Measurements from ENCODE around the gene HOXD12. TPM values are rescaled to one million over a fixed set of nuclear protein-coding genes. Genes with fewer than 3 reads are reported as not detected.

HOXD12 gene
- polyA plus RNA-seq, 1 of the 3 experiments (the other 2 are of a cell fraction) = not detected

DNA sequence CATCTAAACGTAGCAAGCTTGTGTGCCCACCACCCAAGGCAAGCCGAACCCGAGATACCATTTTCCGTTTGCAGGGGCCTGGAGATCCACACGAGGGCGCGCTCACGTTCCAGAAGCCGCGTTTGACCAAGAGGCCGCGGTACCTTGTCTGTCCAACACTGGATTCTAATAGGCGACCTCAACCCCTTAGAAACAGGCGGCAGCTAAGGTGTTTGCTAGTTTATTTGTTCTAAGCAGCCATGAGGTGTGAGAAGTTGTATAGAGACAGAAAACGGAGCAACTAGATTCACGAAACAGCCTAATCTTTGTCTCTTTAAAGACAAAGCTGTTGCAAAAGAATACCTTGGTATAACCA, 11.7 kb downstream of the HOXD12 start:
- POLR2A ChIA-PET = interaction anchor here (0.7 to 1.1 kb wide), 2 partner anchors 26 to 526 kb away, joined by 3 to 4 read pairs; no protein-coding TSS in a partner anchor
- no peak for TF ChIP-seq POLR2AphosphoS5 (IDR thresholded peaks at IDR 0.05; ENCODE audit: low read depth, low read length)
- no peak for TF ChIP-seq ELF1 (IDR thresholded peaks at IDR 0.05)
- TF ChIP-seq USF1 (IDR thresholded peaks at IDR 0.05; ENCODE audit: borderline replicate concordance, low read depth) = no peak
- TF ChIP-seq RAD21 (IDR thresholded peaks at IDR 0.05; ENCODE audit: low read length) = peak; percentile 65
- TF ChIP-seq CHD2 (IDR thresholded peaks at IDR 0.05; ENCODE audit: low read length, partially characterized antibody) = peak; percentile 29
- TF ChIP-seq NRF1 (IDR thresholded peaks at IDR 0.05; ENCODE audit: low read depth, low read length) = no peak
- TF ChIP-seq, protein P1, sequence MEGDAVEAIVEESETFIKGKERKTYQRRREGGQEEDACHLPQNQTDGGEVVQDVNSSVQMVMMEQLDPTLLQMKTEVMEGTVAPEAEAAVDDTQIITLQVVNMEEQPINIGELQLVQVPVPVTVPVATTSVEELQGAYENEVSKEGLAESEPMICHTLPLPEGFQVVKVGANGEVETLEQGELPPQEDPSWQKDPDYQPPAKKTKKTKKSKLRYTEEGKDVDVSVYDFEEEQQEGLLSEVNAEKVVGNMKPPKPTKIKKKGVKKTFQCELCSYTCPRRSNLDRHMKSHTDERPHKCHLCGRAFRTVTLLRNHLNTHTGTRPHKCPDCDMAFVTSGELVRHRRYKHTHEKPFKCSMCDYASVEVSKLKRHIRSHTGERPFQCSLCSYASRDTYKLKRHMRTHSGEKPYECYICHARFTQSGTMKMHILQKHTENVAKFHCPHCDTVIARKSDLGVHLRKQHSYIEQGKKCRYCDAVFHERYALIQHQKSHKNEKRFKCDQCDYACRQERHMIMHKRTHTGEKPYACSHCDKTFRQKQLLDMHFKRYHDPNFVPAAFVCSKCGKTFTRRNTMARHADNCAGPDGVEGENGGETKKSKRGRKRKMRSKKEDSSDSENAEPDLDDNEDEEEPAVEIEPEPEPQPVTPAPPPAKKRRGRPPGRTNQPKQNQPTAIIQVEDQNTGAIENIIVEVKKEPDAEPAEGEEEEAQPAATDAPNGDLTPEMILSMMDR (IDR thresholded peaks at IDR 0.05) = peak; percentile 90
- TF ChIP-seq REST (IDR thresholded peaks at IDR 0.05; ENCODE audit: low read depth, low read length) = no peak
- no peak for TF ChIP-seq NFIC (IDR thresholded peaks at IDR 0.05; ENCODE audit: borderline replicate concordance)
- peak; percentile 59 for TF ChIP-seq SMC3 (IDR thresholded peaks at IDR 0.05; ENCODE audit: low read depth, low read length)
- TF ChIP-seq RCOR1 (IDR thresholded peaks at IDR 0.05; ENCODE audit: low read length) = 0 out of 2 replicates have a peak, but pooled peaks have one; percentile 11
- no peak for TF ChIP-seq IRF3 (IDR thresholded peaks at IDR 0.05; ENCODE audit: low read depth, low read length)
- Histone ChIP-seq H3K79me2 (ENCODE audit: insufficient read depth) (no peaks in the 10 kb centered on the region), H3K4me1 (ENCODE audit: control insufficient read depth in 1 of 2, insufficient read depth in 2 of 2, low read depth in 1 of 2, low read length in 1 of 2) (peaks cover 0 to 4% of the 10 kb centered on the region in 2 experiments; a peak in 2 of 4 replicates), H3K27me3 (ENCODE audit: insufficient read depth) (peaks cover 70% of the 10 kb centered on the region), H4K20me1 (ENCODE audit: insufficient read depth) (no peaks in the 10 kb centered on the region), H3K9ac (no peak overlapping the region), H3K27ac (ENCODE audit: low read depth in 2 of 2, low read length in 1 of 2) (no peak overlapping the region), H3K4me3 (ENCODE audit: low read depth in 2 of 2, low read length in 1 of 2) (peak overlapping the region in 1 of 2 experiments; percentile 19; a peak in 1 of 4 replicates), H3K9me3 (no peaks in the 10 kb centered on the region), H3K4me2 (peak overlapping the region; percentile 39), H2AFZ (ENCODE audit: low read depth) (no peak overlapping the region), H3F3A (replicated peaks; ENCODE audit: insufficient read depth) (peaks cover 3% of the 10 kb centered on the region), H3K9me2 (no peaks in the 10 kb centered on the region), H3K36me3 (replicated peaks in 1 of 2; ENCODE audit: control insufficient read depth in 1 of 2, insufficient read depth in 2 of 2, low read length in 1 of 2) (no peaks in the 10 kb centered on the region)
- CTCF ChIA-PET = interaction anchor here (0.5 to 17.7 kb wide), 44 partner anchors 9 to 1083 kb away, joined by 3 to 264 read pairs (median 4); partner anchors contain the start of genes EVX2, HOXD12, HOXD13 and HOXD9
- WGBS (ENCODE audit: low lambda C conversion rate) = 2% methylated on average over 16 of the region's 16 CpGs
- peak; percentile 88 for DNase-seq

Measured in SK-N-SH (cell line).